RCC 7860 (cell line): Measurements from ENCODE around the gene L3MBTL3.
A peak's percentile ranks its signal among the peaks of the same experiment; 100 is the strongest.

Experiments used
- DNase-seq: peaks from one replicate; pipeline ENCODE4 v3.0.0-alpha.2; 2015; ENCODE audit warnings: low spot score
- FAIRE-seq: peaks from 2 replicates; lab custom pipeline; 2012; peaks lifted over from hg19 to GRCh38; lab: Jason Lieb, UNC

L3MBTL3 gene

GRCh38 chr6:130018292-130018743 lies at the start of gene L3MBTL3:
L3MBTL3 (plus strand) TSS chr6:130018581; CDS start chr6:130042700, 24,119 bp downstream.
- no peak for FAIRE-seq
- DNase-seq: peak; percentile 20

- FAIRE-seq (no peak), DNase-seq (no peak)
Observed at GRCh38 chr6:129969064-129969463, 49.3 kb upstream of the L3MBTL3 start.

- DNase-seq (no peak), FAIRE-seq (no peak)
Observed at GRCh38 chr6:129976110-129976509, 42.3 kb upstream of the L3MBTL3 start.

DNA sequence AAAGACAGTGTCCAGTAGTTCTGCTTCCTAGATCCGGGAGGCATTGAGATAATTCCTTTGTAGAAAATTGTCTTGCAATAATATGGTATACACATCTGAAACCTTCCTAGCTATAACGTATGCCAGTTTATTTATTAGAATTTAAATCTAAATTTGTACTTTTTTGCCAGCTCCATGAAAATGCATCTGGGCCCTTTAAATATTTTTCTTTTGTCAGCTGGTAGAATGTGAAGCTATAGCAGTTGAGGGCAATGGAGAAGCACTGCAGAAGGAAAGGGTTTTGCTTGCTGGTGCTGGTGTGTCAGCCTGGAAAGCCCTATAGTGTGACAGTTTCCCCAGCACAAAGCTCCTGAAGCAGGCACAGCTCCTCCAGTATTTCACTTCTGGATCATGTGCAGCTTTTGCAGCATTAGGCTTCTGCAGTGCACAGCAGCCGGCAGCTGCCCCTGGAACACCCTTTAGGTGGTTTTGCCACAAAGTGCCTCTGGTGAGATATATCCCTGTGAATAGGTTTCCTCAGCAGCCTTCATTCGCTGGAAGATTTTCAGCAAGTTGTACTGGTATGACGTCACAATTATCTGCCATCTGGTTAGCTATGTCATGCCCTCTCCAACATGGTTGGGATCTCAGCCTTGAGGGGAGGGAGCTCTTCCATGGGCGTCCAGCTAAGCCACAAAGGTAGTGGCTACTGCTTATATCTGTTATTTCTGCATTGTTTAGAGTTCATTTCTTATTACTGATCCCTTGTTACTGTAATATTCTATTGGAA lies 40.0 kb upstream of the L3MBTL3 start:
- no peak for FAIRE-seq
- DNase-seq: no peak

GRCh38 chr6:129980821-129981220 lies 37.6 kb upstream of the L3MBTL3 start:
- no peak for DNase-seq
- FAIRE-seq: no peak

- FAIRE-seq: no peak
- DNase-seq: no peak
Observed at GRCh38 chr6:129981598-129981997, 36.8 kb upstream of the L3MBTL3 start.

GRCh38 chr6:129989396-129989795 lies 29.0 kb upstream of the L3MBTL3 start:
- FAIRE-seq: no peak
- DNase-seq: no peak

- FAIRE-seq: no peak
Observed at GRCh38 chr6:129992881-129993280, 25.5 kb upstream of the L3MBTL3 start.

GRCh38 chr6:129994410-129994809 lies 24.0 kb upstream of the L3MBTL3 start:
- DNase-seq (no peak), FAIRE-seq (no peak)

More at GRCh38 chr6:129992881-129993280, 25.5 kb upstream of the L3MBTL3 start:
- DNase-seq: no peak

DNA sequence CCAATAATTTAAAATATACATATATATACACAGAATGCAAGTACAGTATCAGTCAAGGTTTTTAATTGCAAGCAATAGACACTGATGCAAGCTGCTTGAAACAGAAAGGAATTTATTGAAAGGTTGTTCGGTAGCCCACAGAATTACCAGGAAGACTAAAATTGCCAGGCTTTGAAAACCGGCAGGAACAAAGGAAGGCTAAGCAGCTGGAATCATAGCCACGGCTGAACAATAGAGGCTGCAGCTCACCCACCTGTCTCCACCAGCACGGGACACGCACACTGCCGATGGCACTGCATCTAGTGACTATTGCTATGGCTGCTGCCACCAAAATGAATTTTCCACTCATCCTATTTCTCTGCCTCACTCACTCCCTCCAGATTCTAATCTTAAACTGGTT lies 22.0 kb upstream of the L3MBTL3 start:
- no peak for FAIRE-seq
- no peak for DNase-seq

DNA sequence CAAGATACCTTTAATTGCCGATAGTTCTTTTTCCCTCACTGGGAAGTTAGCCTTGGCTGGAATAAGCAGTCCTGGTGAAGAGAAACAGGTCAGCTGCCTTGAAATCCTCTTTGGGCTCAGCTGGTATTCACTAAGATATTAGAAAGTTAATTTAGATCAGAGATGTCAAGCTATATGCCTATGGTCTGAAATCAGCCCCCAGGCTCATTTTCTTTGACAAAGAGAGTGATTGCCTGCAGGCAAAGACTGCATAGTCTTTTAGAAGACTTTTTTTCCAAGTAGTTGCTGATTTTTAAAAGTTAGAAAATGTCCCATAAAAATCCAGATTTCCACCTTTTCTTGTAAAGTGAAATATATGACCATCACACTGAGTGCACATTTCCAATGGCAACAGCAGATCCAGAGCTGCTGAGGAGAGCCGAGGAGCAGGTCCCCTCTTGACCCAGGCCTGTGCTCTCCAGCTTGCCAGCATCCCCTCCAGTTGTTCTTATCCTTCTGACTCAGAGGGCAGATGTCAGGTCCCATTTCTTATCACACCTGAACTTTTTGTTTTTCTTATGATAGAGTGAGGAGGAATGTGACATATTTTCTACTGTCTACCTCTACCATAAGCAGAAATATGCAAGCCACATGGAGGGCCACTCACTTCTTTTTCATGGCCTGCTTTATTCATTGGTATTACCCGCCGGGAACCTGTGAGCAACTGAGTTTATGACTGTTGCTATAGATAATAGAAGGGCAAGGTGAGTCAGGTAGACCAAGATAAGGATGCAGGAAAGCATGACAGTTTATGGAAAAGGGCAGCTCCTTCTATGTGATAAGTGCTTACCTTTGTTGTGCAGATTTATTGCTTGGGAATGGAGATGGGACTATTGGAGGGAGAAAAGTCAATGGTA lies 17.6 kb upstream of the L3MBTL3 start:
- no peak for DNase-seq
- no peak for FAIRE-seq

- FAIRE-seq: no peak
- no peak for DNase-seq
Observed at GRCh38 chr6:130008236-130008873, 10.0 kb upstream of the L3MBTL3 start.

DNA sequence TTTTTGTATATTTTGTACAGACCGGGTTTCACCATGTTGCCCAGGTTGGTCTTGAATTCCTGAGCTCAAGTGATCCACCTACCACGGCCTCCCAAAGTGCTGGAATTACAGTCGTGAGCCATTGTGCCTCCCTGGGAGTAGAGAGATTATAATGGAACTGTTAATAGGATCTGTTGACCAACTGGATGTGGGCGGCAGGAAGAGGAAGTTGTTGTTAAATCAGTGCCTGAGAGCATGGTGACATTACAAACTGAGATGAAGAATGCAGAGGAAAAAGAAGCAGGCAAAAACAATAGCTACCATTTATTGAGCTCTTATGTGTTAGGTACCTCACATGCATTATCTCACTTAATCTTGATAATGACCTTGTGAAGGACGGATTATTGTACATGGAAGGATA lies 9.2 kb upstream of the L3MBTL3 start:
- FAIRE-seq (no peak), DNase-seq (no peak)

GRCh38 chr6:130010387-130010786 lies 8.0 kb upstream of the L3MBTL3 start:
- DNase-seq (no peak), FAIRE-seq (no peak)

GRCh38 chr6:130012728-130013127 lies 5.7 kb upstream of the L3MBTL3 start:
- FAIRE-seq (no peak), DNase-seq (no peak)

DNA sequence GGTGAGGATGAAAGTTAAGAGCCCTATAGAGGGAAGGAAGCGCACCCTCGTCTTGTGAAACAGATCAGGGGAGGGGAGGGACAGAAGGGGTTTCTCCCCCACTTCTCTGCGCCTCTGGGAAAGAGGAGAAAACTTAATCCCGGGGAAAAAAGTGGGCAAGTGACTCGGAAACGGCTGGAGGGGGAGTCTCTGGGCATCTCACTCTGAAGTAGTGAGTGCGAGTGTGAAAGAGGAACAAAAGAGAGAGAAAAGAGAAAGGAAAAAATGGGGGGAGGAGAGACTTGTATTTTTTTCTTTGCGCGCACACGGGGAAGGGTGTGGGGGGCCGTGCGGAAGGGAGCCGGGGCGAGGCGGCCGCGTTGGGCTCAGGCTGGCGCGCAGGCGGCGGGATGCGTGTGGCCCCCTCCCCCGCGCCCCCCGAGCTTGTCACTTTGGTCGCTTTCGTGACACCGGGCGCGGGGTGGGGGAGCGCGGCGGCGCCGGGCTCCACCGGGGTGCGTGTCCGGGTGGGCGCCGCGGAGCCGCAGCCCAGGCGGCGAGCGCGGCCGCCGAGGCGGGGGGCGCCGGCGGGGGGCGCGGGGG lies 454 bp downstream of the L3MBTL3 start:
- no peak for DNase-seq
- no peak for FAIRE-seq

- FAIRE-seq (no peak), DNase-seq (no peak)
Observed at GRCh38 chr6:130019326-130020072, 1.1 kb downstream of the L3MBTL3 start.

GRCh38 chr6:130020073-130020906 lies 1.9 kb downstream of the L3MBTL3 start:
- DNase-seq (no peak), FAIRE-seq (no peak)

GRCh38 chr6:130020907-130021629 lies 2.7 kb downstream of the L3MBTL3 start:
- peak; percentile 58 for DNase-seq
- FAIRE-seq: peak; percentile 65
